Astrocyte (in vitro differentiated cells and primary cell): ENCODE data around the gene CERS3.

Experiments used
- CTCF ChIP-seq: IDR thresholded peaks from 2 replicates; pipeline ENCODE4 v1.5.1; 2011; ENCODE audit warnings: low read depth, mild to moderate bottlenecking, inconsistent platforms, low read length, moderate library complexity; ENCODE audit not compliant: insufficient read depth
- EZH2 ChIP-seq: IDR thresholded peaks from 2 replicates; pipeline ENCODE4 v1.6.1; 2012; ENCODE audit warnings: mild to moderate bottlenecking, low read length, inconsistent platforms; ENCODE audit not compliant: insufficient read depth

DNA sequence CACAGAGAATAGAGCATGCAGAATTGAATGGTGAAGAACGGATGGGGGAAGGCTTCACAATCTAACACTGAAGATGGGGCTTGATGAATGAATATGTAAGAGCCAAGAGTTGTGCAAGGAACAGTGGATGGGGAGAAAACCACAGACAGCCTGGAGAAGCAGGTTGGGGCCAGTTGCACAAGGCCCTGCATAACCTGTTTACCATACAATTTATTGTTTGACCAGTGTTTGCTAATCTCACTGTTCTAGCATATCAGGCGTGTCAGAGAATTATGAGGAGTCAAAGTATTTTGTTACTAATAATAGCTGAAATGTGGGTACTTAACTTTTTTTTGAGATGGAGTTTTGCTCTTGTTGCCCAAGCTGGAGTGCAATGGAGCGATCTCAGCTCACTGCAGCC, 36.8 kb upstream of the CERS3 start:
- TF ChIP-seq EZH2 (no peak), CTCF (no peak)
